OCI-LY3 (cell line): ENCODE measurements around the gene EWSR1.

Experiments used
- H2AFZ ChIP-seq: fragments of 200-600, 300-600 bp; shearing (Covaris generic); 2 replicates; pipeline ENCODE4 v1.6.0; 2014; ENCODE audit warnings: antibody characterized with exemption, low read depth, low read length
- H3K27ac ChIP-seq: fragments of 200-600, 300-600 bp; sonication (generic); 2 replicates; pipeline ENCODE4 v1.5.1; 2014; ENCODE audit warnings: mild to moderate bottlenecking, low read length, moderate library complexity, mixed read lengths
- H3K27me3 ChIP-seq: fragments of 200-600, 300-600 bp; sonication (generic); 2 replicates; pipeline ENCODE4 v1.6.1; 2014; ENCODE audit warnings: low read depth, low read length, mixed read lengths
- H3K36me3 ChIP-seq: fragments of 200-600, 300-600 bp; sonication (generic); replicated peaks from 2 replicates; pipeline ENCODE3; 2014; ENCODE audit warnings: low read depth, low read length, mixed read lengths
- H3K4me1 ChIP-seq: fragments of 300-600, 200-600 bp; sonication (generic); 2 replicates; pipeline ENCODE4 v1.6.1; 2014; ENCODE audit warnings: low read length, mixed read lengths
- H3K4me2 ChIP-seq: fragments of 200-600, 300-600 bp; sonication (generic); 2 replicates; pipeline ENCODE4 v1.6.1; 2014; ENCODE audit warnings: low read length, mixed read lengths
- H3K4me3 ChIP-seq: fragments of 300-600, 200-600 bp; sonication (generic); 2 replicates; pipeline ENCODE4 v1.5.1; 2014; ENCODE audit warnings: antibody characterized with exemption, mild to moderate bottlenecking, low read length, moderate library complexity
- H3K79me2 ChIP-seq: fragments of 300-600, 200-600 bp; shearing (Covaris generic); 2 replicates; pipeline ENCODE4 v1.6.1; 2014; ENCODE audit warnings: mild to moderate bottlenecking, low read length, mixed read lengths
- H3K9ac ChIP-seq: fragments of 300-600, 200-600 bp; shearing (Covaris generic); 2 replicates; pipeline ENCODE4 v1.6.0; 2014; ENCODE audit warnings: mild to moderate bottlenecking, low read length, moderate library complexity
- H3K9me3 ChIP-seq: fragments of 200-600, 300-600 bp; shearing (Covaris generic); 2 replicates; pipeline ENCODE4 v1.6.1; 2014; ENCODE audit warnings: low read length, mixed read lengths; ENCODE audit not compliant: insufficient read depth
- H4K20me1 ChIP-seq: fragments of 200-600, 300-600 bp; sonication (generic); 2 replicates; pipeline ENCODE4 v1.6.1; 2016; ENCODE audit warnings: low read length, mixed read lengths; ENCODE audit not compliant: insufficient read depth
- EZH2phosphoT487 ChIP-seq: fragments of 200-600 bp; shearing (Covaris generic); IDR thresholded peaks from 2 replicates; pipeline ENCODE4 v1.6.1; 2018; ENCODE audit warnings: antibody characterized with exemption, mixed run types, low read depth
- TF ChIP-seq, protein P1 (sequence below): fragments of 200-600, 300-600 bp; sonication (generic); IDR thresholded peaks from 2 replicates; pipeline ENCODE4 v1.5.1; 2014; ENCODE audit warnings: antibody characterized with exemption, low read length, low read depth

Gene EWSR1

DNA sequence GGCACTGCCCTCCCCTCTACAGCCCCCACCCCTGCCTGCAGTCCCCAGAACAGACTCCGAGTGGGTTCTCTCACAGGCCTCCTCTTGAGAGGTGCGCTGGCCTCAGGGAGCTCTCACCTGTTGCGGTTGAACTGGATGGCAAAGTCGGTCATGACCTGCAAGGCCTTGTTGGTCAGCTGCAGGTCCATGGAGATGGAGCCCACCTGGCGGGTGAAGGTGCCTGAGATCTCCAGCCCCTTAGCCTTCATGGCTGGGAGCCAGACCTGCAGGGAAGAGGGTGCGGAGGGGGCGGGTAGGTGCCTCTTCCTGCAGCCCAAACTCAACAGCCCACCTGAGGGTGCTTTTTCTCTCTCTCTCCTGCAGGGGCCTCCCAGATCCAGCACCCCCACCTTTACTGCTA, 66.1 kb downstream of the EWSR1 start:
- no peaks in the 10 kb centered on the region for H3K79me2 ChIP-seq
- H3K27ac ChIP-seq = no peak overlapping the region
- H3K9me3 ChIP-seq = no peaks in the 10 kb centered on the region
- no peak overlapping the region for H3K4me2 ChIP-seq
- H2AFZ ChIP-seq = no peak overlapping the region
- peaks cover 65% of the 10 kb centered on the region for H3K36me3 ChIP-seq
- no peak overlapping the region for H3K9ac ChIP-seq
- no peak overlapping the region for H3K4me3 ChIP-seq
- TF ChIP-seq EZH2phosphoT487 = no peak
- TF ChIP-seq, protein P1, sequence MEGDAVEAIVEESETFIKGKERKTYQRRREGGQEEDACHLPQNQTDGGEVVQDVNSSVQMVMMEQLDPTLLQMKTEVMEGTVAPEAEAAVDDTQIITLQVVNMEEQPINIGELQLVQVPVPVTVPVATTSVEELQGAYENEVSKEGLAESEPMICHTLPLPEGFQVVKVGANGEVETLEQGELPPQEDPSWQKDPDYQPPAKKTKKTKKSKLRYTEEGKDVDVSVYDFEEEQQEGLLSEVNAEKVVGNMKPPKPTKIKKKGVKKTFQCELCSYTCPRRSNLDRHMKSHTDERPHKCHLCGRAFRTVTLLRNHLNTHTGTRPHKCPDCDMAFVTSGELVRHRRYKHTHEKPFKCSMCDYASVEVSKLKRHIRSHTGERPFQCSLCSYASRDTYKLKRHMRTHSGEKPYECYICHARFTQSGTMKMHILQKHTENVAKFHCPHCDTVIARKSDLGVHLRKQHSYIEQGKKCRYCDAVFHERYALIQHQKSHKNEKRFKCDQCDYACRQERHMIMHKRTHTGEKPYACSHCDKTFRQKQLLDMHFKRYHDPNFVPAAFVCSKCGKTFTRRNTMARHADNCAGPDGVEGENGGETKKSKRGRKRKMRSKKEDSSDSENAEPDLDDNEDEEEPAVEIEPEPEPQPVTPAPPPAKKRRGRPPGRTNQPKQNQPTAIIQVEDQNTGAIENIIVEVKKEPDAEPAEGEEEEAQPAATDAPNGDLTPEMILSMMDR = no peak
- H4K20me1 ChIP-seq = no peaks in the 10 kb centered on the region
- no peaks in the 10 kb centered on the region for H3K4me1 ChIP-seq
- no peaks in the 10 kb centered on the region for H3K27me3 ChIP-seq

- H3K4me2 ChIP-seq = no peak overlapping the region
- no peak overlapping the region for H3K4me3 ChIP-seq
- peaks cover 60% of the 10 kb centered on the region for H3K36me3 ChIP-seq
- no peaks in the 10 kb centered on the region for H3K27me3 ChIP-seq
- H3K27ac ChIP-seq = no peak overlapping the region
- H3K4me1 ChIP-seq = no peaks in the 10 kb centered on the region
- H2AFZ ChIP-seq = no peak overlapping the region
- H3K9me3 ChIP-seq = no peaks in the 10 kb centered on the region
- H4K20me1 ChIP-seq = no peaks in the 10 kb centered on the region
- TF ChIP-seq, protein P1 = no peak
- no peak for TF ChIP-seq EZH2phosphoT487
- no peaks in the 10 kb centered on the region for H3K79me2 ChIP-seq
- no peak overlapping the region for H3K9ac ChIP-seq
Observed at GRCh38 chr22:29334696-29335344, 66.8 kb downstream of the EWSR1 start.

- Histone ChIP-seq H3K4me2 (no peak overlapping the region), H3K27ac (no peak overlapping the region), H2AFZ (no peak overlapping the region), H3K9me3 (no peaks in the 10 kb centered on the region), H3K27me3 (no peaks in the 10 kb centered on the region), H3K4me1 (no peaks in the 10 kb centered on the region), H3K4me3 (no peak overlapping the region), H3K9ac (no peak overlapping the region), H3K36me3 (peaks cover 62% of the 10 kb centered on the region), H4K20me1 (no peaks in the 10 kb centered on the region), H3K79me2 (no peaks in the 10 kb centered on the region)
- TF ChIP-seq, protein P1 = no peak
- no peak for TF ChIP-seq EZH2phosphoT487
Observed at GRCh38 chr22:29335656-29336055, 67.6 kb downstream of the EWSR1 start.

DNA sequence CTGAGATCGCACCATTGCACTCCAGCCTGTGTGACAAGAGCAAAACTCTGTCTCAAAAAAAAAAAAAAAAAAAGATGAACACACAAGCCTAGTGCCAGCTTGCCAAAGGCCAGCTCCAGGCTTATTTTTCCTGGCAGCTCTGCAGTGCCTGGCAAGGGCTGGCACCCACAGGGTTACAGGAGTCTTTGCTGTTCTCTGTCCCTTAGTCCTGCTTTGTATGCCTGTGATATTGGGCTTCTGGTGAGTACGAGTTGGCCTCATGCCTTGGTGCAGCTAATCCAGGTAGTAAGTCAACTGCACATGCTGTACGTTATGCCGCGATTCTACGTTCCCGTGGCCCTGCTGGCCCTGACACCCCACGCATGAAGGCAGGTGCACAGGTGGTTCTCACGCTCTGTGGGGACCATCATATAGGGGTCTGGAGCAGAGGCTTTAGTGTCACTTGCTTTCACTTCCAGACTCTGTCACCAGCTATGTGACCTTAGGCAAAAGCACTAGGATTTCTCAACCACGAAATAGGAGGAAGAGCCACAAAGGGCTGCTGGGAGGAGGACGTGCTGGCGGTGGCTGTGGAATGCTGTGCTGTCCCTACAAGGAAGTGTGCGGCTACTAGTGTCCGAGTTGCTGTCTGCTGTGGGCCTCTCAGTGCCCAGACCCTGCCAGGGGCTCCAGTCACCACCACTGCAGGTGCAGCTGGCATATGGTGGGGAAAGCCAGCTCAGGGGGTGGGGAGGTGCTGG, 68.9 kb downstream of the EWSR1 start:
- no peak overlapping the region for H3K27ac ChIP-seq
- no peaks in the 10 kb centered on the region for H3K79me2 ChIP-seq
- H3K9ac ChIP-seq = no peak overlapping the region
- no peaks in the 10 kb centered on the region for H3K27me3 ChIP-seq
- no peaks in the 10 kb centered on the region for H3K4me1 ChIP-seq
- H3K36me3 ChIP-seq = peaks cover 67% of the 10 kb centered on the region
- H4K20me1 ChIP-seq = no peaks in the 10 kb centered on the region
- H3K9me3 ChIP-seq = no peaks in the 10 kb centered on the region
- no peak for TF ChIP-seq EZH2phosphoT487
- TF ChIP-seq, protein P1 = no peak
- no peak overlapping the region for H3K4me3 ChIP-seq
- no peak overlapping the region for H2AFZ ChIP-seq
- H3K4me2 ChIP-seq = no peak overlapping the region
